Erythroblast (primary cell): ENCODE results near the gene PLCB4.

Experiments
- GATA1 ChIP-seq: IDR thresholded peaks from 2 replicates; pipeline ENCODE4 v1.6.1; 2011; ENCODE audit warnings: low read depth, mild to moderate bottlenecking, control low read depth, low read length, moderate library complexity
- POLR2A ChIP-seq: IDR thresholded peaks from 2 replicates; pipeline ENCODE4 v1.6.1; 2011; ENCODE audit warnings: mild to moderate bottlenecking, low read length

- no peak for TF ChIP-seq POLR2A
- no peak for TF ChIP-seq GATA1
Observed at GRCh38 chr20:9150679-9151078, 81.8 kb downstream of the PLCB4 start.
